A549 (cell line): ENCODE data around the gene RMRP.

Experiments used
- CBX8 ChIP-seq: fragments of 200-600 bp; sonication (generic); IDR thresholded peaks from 2 replicates; pipeline ENCODE4 v1.6.1; 2016
- CTCF ChIP-seq: fragments of >200 bp; sonication (Bioruptor Twin); formaldehyde crosslinking; IDR thresholded peaks from 3 replicates; pipeline ENCODE4 v1.5.1; 2016
- EP300 ChIP-seq, 2 experiments: fragments of >200 bp; sonication (Bioruptor Twin); formaldehyde crosslinking; IDR thresholded peaks; 2 replicates in 1 of 2; 3 replicates in 1 of 2; pipeline ENCODE4 v1.6.1; 2016 to 2017
- MAX ChIP-seq: IDR thresholded peaks from 2 replicates; pipeline ENCODE4 v1.6.1; 2012
- NFE2L2 ChIP-seq: fragments of 150-350 bp; conservative IDR thresholded peaks from 2 replicates; pipeline ENCODE4 v1.6.1; 2014; ENCODE audit warnings: low read length
- POLR2A ChIP-seq: IDR thresholded peaks from 2 replicates; pipeline ENCODE4 v1.6.1; 2012; ENCODE audit warnings: mild to moderate bottlenecking, low read length
- RAD21 ChIP-seq, 2 experiments: fragments of >200 bp in 1 of 2; sonication (Bioruptor Twin) in 1 of 2; formaldehyde crosslinking in 1 of 2; IDR thresholded peaks in 1 of 2; conservative IDR thresholded peaks in 1 of 2; 2 replicates in 1 of 2; 3 replicates in 1 of 2; pipeline ENCODE4 v1.6.1; 2012 to 2018; ENCODE audit warnings: inconsistent platforms in 1 of 2
- REST ChIP-seq: fragments of 200-600 bp; sonication (generic); IDR thresholded peaks from 2 replicates; pipeline ENCODE4 v1.6.1; 2016; ENCODE audit warnings: antibody characterized with exemption, mild to moderate bottlenecking, moderate library complexity

GRCh38 chr9:35705836-35706430, 48.1 kb upstream of the RMRP start:
- TF ChIP-seq CTCF = no peak
- TF ChIP-seq MAX = no peak
- no peak for TF ChIP-seq POLR2A
- TF ChIP-seq EP300 (IDR thresholded peaks at IDR 0.05) = no peak
- TF ChIP-seq REST = no peak
- TF ChIP-seq CBX8 = no peak
- TF ChIP-seq NFE2L2 = no peak
- TF ChIP-seq RAD21 (conservative IDR thresholded peaks at IDR 0.05 in 1 of 2, IDR thresholded peaks at IDR 0.05 in 1 of 2) = no peak
